Measurements from ENCODE around the gene ARL8B.
A peak's percentile ranks its signal among the peaks of the same experiment; 100 is the strongest.
"Not testable (repeated sequence)": the region's sequence is repeated elsewhere in the genome, so short reads cannot be mapped to it uniquely, and the experiment has no call there.

ARL8B gene

GRCh38 chr3:5147152-5147551, 25.1 kb downstream of the ARL8B start:
- not testable (repeated sequence) for ATAC-seq, H3K27me3 Mint-ChIP-seq, H3K4me3 Mint-ChIP-seq, DNase-seq, H3K27ac Mint-ChIP-seq
- Mint-ChIP-seq H3K4me1 (peaks cover 32% of the 10 kb centered on the region), H3K36me3 (ENCODE audit: low read depth) (peaks cover 52% of the 10 kb centered on the region), H3K9me3 (peaks cover 19% of the 10 kb centered on the region)

GRCh38 chr3:5149306-5149880, 27.3 kb downstream of the ARL8B start:
- Mint-ChIP-seq H3K36me3 (ENCODE audit: low read depth) (peaks cover 48% of the 10 kb centered on the region), H3K27me3 (no peaks in the 10 kb centered on the region), H3K27ac (no peak overlapping the region), H3K4me3 (no peak overlapping the region), H3K9me3 (peaks cover 19% of the 10 kb centered on the region), H3K4me1 (peaks cover 35% of the 10 kb centered on the region)
- DNase-seq (no peak), ATAC-seq (no peak)

- DNase-seq: no peak
- Mint-ChIP-seq H3K9me3 (peaks cover 12% of the 10 kb centered on the region), H3K27ac (no peak overlapping the region), H3K36me3 (ENCODE audit: low read depth) (peaks cover 34% of the 10 kb centered on the region), H3K4me3 (no peak overlapping the region), H3K27me3 (no peaks in the 10 kb centered on the region), H3K4me1 (peaks cover 47% of the 10 kb centered on the region)
- ATAC-seq: no peak
These were observed 29.5 kb downstream of the ARL8B start for GRCh38 chr3:5151586-5151985.

GRCh38 chr3:5153074-5153473, 31.0 kb downstream of the ARL8B start:
- Mint-ChIP-seq H3K9me3 (no peaks in the 10 kb centered on the region), H3K27ac (no peak overlapping the region), H3K4me1 (peaks cover 54% of the 10 kb centered on the region), H3K27me3 (no peaks in the 10 kb centered on the region), H3K36me3 (ENCODE audit: low read depth) (peaks cover 24% of the 10 kb centered on the region), H3K4me3 (no peak overlapping the region)
- no peak for ATAC-seq
- no peak for DNase-seq

GRCh38 chr3:5155241-5155640, 33.1 kb downstream of the ARL8B start:
- H3K9me3 Mint-ChIP-seq: no peaks in the 10 kb centered on the region
- DNase-seq (no peak), ATAC-seq (no peak)
- peaks cover 20% of the 10 kb centered on the region for H3K36me3 Mint-ChIP-seq (ENCODE audit: low read depth)
- H3K4me3 Mint-ChIP-seq: no peak overlapping the region
- peaks cover 55% of the 10 kb centered on the region for H3K4me1 Mint-ChIP-seq
- H3K27me3 Mint-ChIP-seq: no peaks in the 10 kb centered on the region
- no peak overlapping the region for H3K27ac Mint-ChIP-seq

- H3K27me3 Mint-ChIP-seq: no peaks in the 10 kb centered on the region
- no peaks in the 10 kb centered on the region for H3K9me3 Mint-ChIP-seq
- H3K36me3 Mint-ChIP-seq (ENCODE audit: low read depth): peaks cover 3% of the 10 kb centered on the region
- H3K4me3 Mint-ChIP-seq: no peak overlapping the region
- peaks cover 71% of the 10 kb centered on the region for H3K4me1 Mint-ChIP-seq
- DNase-seq (no peak), ATAC-seq (no peak)
- H3K27ac Mint-ChIP-seq: no peak overlapping the region
These were observed 38.2 kb downstream of the ARL8B start for GRCh38 chr3:5160321-5160720.

- Mint-ChIP-seq H3K9me3 (no peaks in the 10 kb centered on the region), H3K36me3 (ENCODE audit: low read depth) (peaks cover 2% of the 10 kb centered on the region), H3K27ac (peak overlapping the region; percentile 20), H3K4me3 (no peak overlapping the region), H3K4me1 (peaks cover 68% of the 10 kb centered on the region), H3K27me3 (no peaks in the 10 kb centered on the region)
- ATAC-seq (peak; percentile 29), DNase-seq (no peak)
These were observed 39.1 kb downstream of the ARL8B start for GRCh38 chr3:5160940-5161858.

- H3K36me3 Mint-ChIP-seq (ENCODE audit: low read depth): no peaks in the 10 kb centered on the region
- H3K4me3 Mint-ChIP-seq: no peak overlapping the region
- DNase-seq: no peak
- peak; percentile 29 for ATAC-seq
- no peak overlapping the region for H3K27ac Mint-ChIP-seq
- H3K4me1 Mint-ChIP-seq: peaks cover 71% of the 10 kb centered on the region
- H3K27me3 Mint-ChIP-seq: no peaks in the 10 kb centered on the region
- no peaks in the 10 kb centered on the region for H3K9me3 Mint-ChIP-seq
These were observed 40.0 kb downstream of the ARL8B start for GRCh38 chr3:5162102-5162501.

GRCh38 chr3:5165698-5166097, 43.6 kb downstream of the ARL8B start:
- H3K4me1 Mint-ChIP-seq: peaks cover 66% of the 10 kb centered on the region
- no peak overlapping the region for H3K4me3 Mint-ChIP-seq
- DNase-seq (no peak), ATAC-seq (no peak)
- peaks cover 3% of the 10 kb centered on the region for H3K36me3 Mint-ChIP-seq (ENCODE audit: low read depth)
- no peaks in the 10 kb centered on the region for H3K9me3 Mint-ChIP-seq
- H3K27me3 Mint-ChIP-seq: no peaks in the 10 kb centered on the region
- no peak overlapping the region for H3K27ac Mint-ChIP-seq

GRCh38 chr3:5166846-5167245, 44.8 kb downstream of the ARL8B start:
- Mint-ChIP-seq H3K36me3 (ENCODE audit: low read depth) (peaks cover 5% of the 10 kb centered on the region), H3K27me3 (no peaks in the 10 kb centered on the region), H3K4me1 (peaks cover 55% of the 10 kb centered on the region), H3K9me3 (no peaks in the 10 kb centered on the region), H3K27ac (no peak overlapping the region), H3K4me3 (no peak overlapping the region)
- DNase-seq (no peak), ATAC-seq (no peak)

- Mint-ChIP-seq H3K4me1 (peaks cover 50% of the 10 kb centered on the region), H3K27ac (no peak overlapping the region), H3K9me3 (no peaks in the 10 kb centered on the region), H3K36me3 (ENCODE audit: low read depth) (peaks cover 10% of the 10 kb centered on the region), H3K27me3 (no peaks in the 10 kb centered on the region), H3K4me3 (no peak overlapping the region)
- DNase-seq (no peak), ATAC-seq (no peak)
These were observed 46.0 kb downstream of the ARL8B start for GRCh38 chr3:5168110-5168509.

- H3K27ac Mint-ChIP-seq: no peak overlapping the region
These were observed 47.7 kb downstream of the ARL8B start for GRCh38 chr3:5169807-5170206.

GRCh38 chr3:5170975-5171374, 48.9 kb downstream of the ARL8B start:
- H3K4me1 Mint-ChIP-seq: peaks cover 24% of the 10 kb centered on the region
- no peak overlapping the region for H3K27ac Mint-ChIP-seq
- H3K9me3 Mint-ChIP-seq: no peaks in the 10 kb centered on the region
- H3K4me3 Mint-ChIP-seq: no peak overlapping the region
- no peak for DNase-seq
- no peaks in the 10 kb centered on the region for H3K27me3 Mint-ChIP-seq
- peaks cover 22% of the 10 kb centered on the region for H3K36me3 Mint-ChIP-seq (ENCODE audit: low read depth)
- ATAC-seq: no peak

More at GRCh38 chr3:5169807-5170206, 47.7 kb downstream of the ARL8B start:
- Mint-ChIP-seq H3K4me1 (peaks cover 34% of the 10 kb centered on the region), H3K4me3 (no peak overlapping the region), H3K36me3 (ENCODE audit: low read depth) (peaks cover 17% of the 10 kb centered on the region), H3K27me3 (no peaks in the 10 kb centered on the region), H3K9me3 (no peaks in the 10 kb centered on the region)
- ATAC-seq (no peak), DNase-seq (no peak)

- H3K27me3 Mint-ChIP-seq: no peaks in the 10 kb centered on the region
- ATAC-seq (no peak), DNase-seq (no peak)
- H3K9me3 Mint-ChIP-seq: no peaks in the 10 kb centered on the region
- no peak overlapping the region for H3K4me3 Mint-ChIP-seq
- H3K27ac Mint-ChIP-seq: no peak overlapping the region
- peaks cover 22% of the 10 kb centered on the region for H3K36me3 Mint-ChIP-seq (ENCODE audit: low read depth)
- H3K4me1 Mint-ChIP-seq: peaks cover 18% of the 10 kb centered on the region
These were observed 49.9 kb downstream of the ARL8B start for GRCh38 chr3:5172018-5172417.

GRCh38 chr3:5179036-5179435, 56.9 kb downstream of the ARL8B start:
- not testable (repeated sequence) for ATAC-seq, H3K27ac Mint-ChIP-seq, H3K27me3 Mint-ChIP-seq, DNase-seq, H3K9me3 Mint-ChIP-seq, H3K4me3 Mint-ChIP-seq
- Mint-ChIP-seq H3K36me3 (ENCODE audit: low read depth) (peaks cover 39% of the 10 kb centered on the region), H3K4me1 (peaks cover 13% of the 10 kb centered on the region)
